ENCODE measurements around the gene C13orf42. TPM values are rescaled to one million over a fixed set of nuclear protein-coding genes. Genes with fewer than 3 reads are reported as not detected.

Gene C13orf42
- polyA plus RNA-seq, 1 donor from 2014 or later: not detected

GRCh38 chr13:51052581-51052980 lies 58.5 kb downstream of the C13orf42 start:
- Histone ChIP-seq H4K20me1 (ENCODE audit: insufficient read depth) (no peaks in the 10 kb centered on the region), H3K27ac (ENCODE audit: low read length) (no peak overlapping the region), H3F3A (ENCODE audit: insufficient read depth, low read length, poor library complexity, severe bottlenecking) (no peaks in the 10 kb centered on the region), H3K36me3 (ENCODE audit: insufficient read depth, low read length) (no peaks in the 10 kb centered on the region), H3K4me3 (ENCODE audit: low read length) (no peak overlapping the region), H3K27me3 (ENCODE audit: insufficient read depth, low read depth, low read length) (no peaks in the 10 kb centered on the region), H3K4me2 (ENCODE audit: low read length) (no peak overlapping the region), H3K9me3 (ENCODE audit: low read length) (no peaks in the 10 kb centered on the region), H2AFZ (ENCODE audit: low read depth, low read length) (no peak overlapping the region), H3K9ac (ENCODE audit: low read length) (no peak overlapping the region), H3K79me2 (replicated peaks; ENCODE audit: insufficient read depth, low read length) (no peaks in the 10 kb centered on the region), H3K9me2 (ENCODE audit: insufficient read depth, low read length) (no peaks in the 10 kb centered on the region)
- no peak for TF ChIP-seq CTCF (IDR thresholded peaks at IDR 0.05; ENCODE audit: poor library complexity, severe bottlenecking)
- no peak for TF ChIP-seq RAD21 (conservative IDR thresholded peaks at IDR 0.05)
- TF ChIP-seq EP300 (conservative IDR thresholded peaks at IDR 0.05; ENCODE audit: poor library complexity, severe bottlenecking): no peak
- TF ChIP-seq REST (IDR thresholded peaks at IDR 0.05; ENCODE audit: borderline replicate concordance): no peak
- TF ChIP-seq SMC3 (conservative IDR thresholded peaks at IDR 0.05; ENCODE audit: poor library complexity): no peak
- TF ChIP-seq MXI1 (conservative IDR thresholded peaks at IDR 0.05; ENCODE audit: poor library complexity, severe bottlenecking): no peak
- no peak for TF ChIP-seq TAF1 (IDR thresholded peaks at IDR 0.05; ENCODE audit: low read depth)
- no peak for TF ChIP-seq POLR2AphosphoS5 (IDR thresholded peaks at IDR 0.05)
- no peak for TF ChIP-seq EZH2 (IDR thresholded peaks at IDR 0.05; ENCODE audit: borderline replicate concordance, insufficient read depth, low read length, poor library complexity, severe bottlenecking)

GRCh38 chr13:51050021-51050830 lies 60.8 kb downstream of the C13orf42 start:
- H4K20me1 ChIP-seq (ENCODE audit: insufficient read depth): no peaks in the 10 kb centered on the region
- no peak overlapping the region for H3K4me3 ChIP-seq (ENCODE audit: low read length)
- H2AFZ ChIP-seq (ENCODE audit: low read depth, low read length): no peak overlapping the region
- H3K4me2 ChIP-seq (ENCODE audit: low read length): no peak overlapping the region
- no peak overlapping the region for H3K27ac ChIP-seq (ENCODE audit: low read length)
- no peaks in the 10 kb centered on the region for H3K79me2 ChIP-seq (replicated peaks; ENCODE audit: insufficient read depth, low read length)
- H3K36me3 ChIP-seq (ENCODE audit: insufficient read depth, low read length): no peaks in the 10 kb centered on the region
- no peaks in the 10 kb centered on the region for H3K9me2 ChIP-seq (ENCODE audit: insufficient read depth, low read length)
- H3K9ac ChIP-seq (ENCODE audit: low read length): no peak overlapping the region
- H3K27me3 ChIP-seq (ENCODE audit: insufficient read depth, low read depth, low read length): no peaks in the 10 kb centered on the region
- H3F3A ChIP-seq (ENCODE audit: insufficient read depth, low read length, poor library complexity, severe bottlenecking): no peaks in the 10 kb centered on the region
- no peak for TF ChIP-seq RAD21 (conservative IDR thresholded peaks at IDR 0.05)
- TF ChIP-seq CTCF (IDR thresholded peaks at IDR 0.05; ENCODE audit: poor library complexity, severe bottlenecking): no peak
- TF ChIP-seq EP300 (conservative IDR thresholded peaks at IDR 0.05; ENCODE audit: poor library complexity, severe bottlenecking): no peak
- TF ChIP-seq SMC3 (conservative IDR thresholded peaks at IDR 0.05; ENCODE audit: poor library complexity): no peak
- TF ChIP-seq MXI1 (conservative IDR thresholded peaks at IDR 0.05; ENCODE audit: poor library complexity, severe bottlenecking): no peak
- TF ChIP-seq TAF1 (IDR thresholded peaks at IDR 0.05; ENCODE audit: low read depth): no peak
- no peak for TF ChIP-seq EZH2 (IDR thresholded peaks at IDR 0.05; ENCODE audit: borderline replicate concordance, insufficient read depth, low read length, poor library complexity, severe bottlenecking)
- H3K9me3 ChIP-seq (ENCODE audit: low read length): no peaks in the 10 kb centered on the region
